HepG2 (cell line): Measurements from ENCODE around the gene STX8.

Source experiments
- ATF7 ChIP-seq, 2 experiments: fragments of 450-650 bp in 1 of 2; sonication (generic) in 1 of 2; formaldehyde crosslinking in 1 of 2; IDR thresholded peaks; 2 replicates each; pipeline versions ENCODE4 v1.4.0 to v1.6.1; 2016 to 2020; ENCODE audit warnings: antibody characterized with exemption in 1 of 2, mild to moderate bottlenecking in 1 of 2, missing genetic modification reagents in 1 of 2
- BRD4 ChIP-seq: sonication (generic); formaldehyde crosslinking; IDR thresholded peaks from 2 replicates; pipeline ENCODE4 v1.4.0; 2020; ENCODE audit warnings: missing genetic modification reagents
- CHD2 ChIP-seq: IDR thresholded peaks from 2 replicates; pipeline ENCODE4 v1.6.1; 2011; ENCODE audit warnings: low read depth, low read length, improper control_type of control experiment
- HMG20B ChIP-seq: conservative IDR thresholded peaks from 2 replicates; pipeline ENCODE4 v1.6.1; 2016; ENCODE audit warnings: missing genetic modification reagents, missing compliant biosample characterization
- SIN3A ChIP-seq: IDR thresholded peaks from 2 replicates; pipeline ENCODE4 v1.6.1; 2011; ENCODE audit warnings: low read depth, mild to moderate bottlenecking, control low read depth, low read length, borderline replicate concordance
- ZBTB1 ChIP-seq: sonication (generic); formaldehyde crosslinking; IDR thresholded peaks from 2 replicates; pipeline ENCODE4 v1.4.0; 2020; ENCODE audit warnings: missing genetic modification reagents, borderline replicate concordance
- ZBTB21 ChIP-seq: sonication (generic); formaldehyde crosslinking; IDR thresholded peaks from 2 replicates; pipeline ENCODE4 v1.4.0; 2020; ENCODE audit warnings: missing genetic modification reagents
- TF ChIP-seq, protein P1 (sequence below): sonication (generic); formaldehyde crosslinking; IDR thresholded peaks from 2 replicates; pipeline ENCODE4 v1.4.0; 2020; ENCODE audit warnings: mild to moderate bottlenecking, missing genetic modification reagents

DNA sequence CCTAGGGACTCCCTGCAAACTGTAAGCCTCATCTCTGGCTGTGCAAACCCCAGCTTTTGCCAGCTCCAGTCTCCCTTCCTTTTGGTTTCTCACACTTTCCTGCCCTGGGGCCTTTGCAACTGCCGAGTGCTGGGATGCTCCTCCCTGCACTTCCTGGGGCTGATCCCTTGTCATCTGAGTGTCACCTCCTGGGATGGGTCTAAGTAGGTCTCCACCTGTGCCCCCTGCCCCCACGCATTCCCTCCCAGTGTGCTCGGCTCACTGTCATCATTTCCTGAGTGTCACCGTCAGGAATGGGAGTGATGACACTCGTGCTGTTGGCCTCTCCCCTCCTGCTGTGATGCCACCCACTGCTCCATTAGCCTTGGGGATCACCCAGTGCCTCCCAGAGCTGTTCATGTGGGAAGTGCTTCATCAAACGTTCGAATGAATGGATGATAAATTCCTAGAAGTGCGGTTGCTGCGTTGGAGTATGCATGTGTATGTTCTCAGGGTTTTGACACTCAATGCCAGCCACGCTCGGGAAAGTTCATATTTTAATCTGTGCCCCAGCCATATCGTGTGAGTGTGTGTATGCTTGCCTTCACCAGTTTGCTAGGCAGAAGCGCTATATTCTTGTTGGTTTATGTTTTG is 364.4 kb downstream of the STX8 start:
- TF ChIP-seq ZBTB21 (no peak), SIN3A (no peak), HMG20B (CRISPR knock-in tag) (no peak), CHD2 (no peak), ATF7 (IDR thresholded peaks at IDR 0.05) (no peak), ATF7 (CRISPR knock-in tag; IDR thresholded peaks at IDR 0.05) (no peak), ZBTB1 (CRISPR knock-in tag) (no peak), BRD4 (no peak)
- TF ChIP-seq, protein P1, sequence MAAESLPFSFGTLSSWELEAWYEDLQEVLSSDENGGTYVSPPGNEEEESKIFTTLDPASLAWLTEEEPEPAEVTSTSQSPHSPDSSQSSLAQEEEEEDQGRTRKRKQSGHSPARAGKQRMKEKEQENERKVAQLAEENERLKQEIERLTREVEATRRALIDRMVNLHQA = no peak
